HG03575 (cell line): ENCODE results near the gene KRTAP19-5.
"Not testable (repeated sequence)": the region's sequence is repeated elsewhere in the genome, so short reads cannot be mapped to it uniquely, and the experiment has no call there.

Experiments
- ATAC-seq: cut with Tn5 transposase; IDR thresholded peaks from one replicate; pipeline ENCODE4 v1.9.1; 2021; ENCODE audit not compliant: unreplicated experiment, insufficient number of reproducible peaks, low FRiP score; ENCODE audit errors: extremely low read depth

The KRTAP19-5 gene

DNA sequence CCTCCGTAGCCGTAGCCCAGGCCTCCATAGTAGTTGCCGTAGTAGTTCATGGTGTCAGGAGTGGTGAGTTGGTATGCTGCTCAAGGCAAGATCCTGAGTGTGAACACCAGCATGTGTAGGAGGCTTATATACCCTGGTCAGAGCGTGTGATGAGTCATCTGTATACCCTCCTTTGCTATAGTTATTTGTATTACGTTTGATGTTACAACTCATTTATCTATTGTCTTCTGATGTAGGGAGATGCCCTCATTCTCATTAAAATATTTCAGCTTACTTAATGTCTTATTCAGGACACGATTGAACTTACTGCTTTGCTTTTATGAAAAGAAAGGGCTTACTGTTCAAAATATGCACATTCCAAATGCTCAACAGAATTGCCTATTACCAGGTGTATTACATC, at the start of gene KRTAP19-5:
Gene KRTAP19-5, minus strand, starts transcription at position 101 of the 400 bp plus-strand sequence. Its CDS starts 51 bp downstream, at position 50.
- ATAC-seq: no peak

DNA sequence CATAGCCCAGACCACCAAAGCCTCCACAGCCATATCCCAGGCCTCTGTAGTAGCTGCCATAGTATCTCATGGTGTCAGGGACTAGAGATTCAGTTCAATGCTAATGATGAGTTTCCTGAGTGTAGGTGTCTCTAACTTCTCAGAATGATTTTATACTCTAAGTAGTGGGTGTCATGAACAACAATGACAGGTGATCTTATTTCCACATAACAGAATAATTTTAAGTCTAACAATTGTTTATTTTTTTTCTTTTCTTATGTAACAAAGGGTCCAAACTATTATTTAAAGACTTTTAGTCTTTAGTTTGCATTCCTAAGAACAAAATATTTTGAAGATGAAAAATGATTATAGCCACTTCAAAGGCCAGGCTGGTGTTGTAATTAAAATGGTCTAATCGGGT, 39.8 kb upstream of the KRTAP19-5 start, which contains the start of gene KRTAP19-6:
Gene KRTAP19-6, minus strand, starts transcription at position 101 of the 400 bp plus-strand sequence. Its CDS starts 31 bp downstream, at position 70.
- ATAC-seq: no peak

DNA sequence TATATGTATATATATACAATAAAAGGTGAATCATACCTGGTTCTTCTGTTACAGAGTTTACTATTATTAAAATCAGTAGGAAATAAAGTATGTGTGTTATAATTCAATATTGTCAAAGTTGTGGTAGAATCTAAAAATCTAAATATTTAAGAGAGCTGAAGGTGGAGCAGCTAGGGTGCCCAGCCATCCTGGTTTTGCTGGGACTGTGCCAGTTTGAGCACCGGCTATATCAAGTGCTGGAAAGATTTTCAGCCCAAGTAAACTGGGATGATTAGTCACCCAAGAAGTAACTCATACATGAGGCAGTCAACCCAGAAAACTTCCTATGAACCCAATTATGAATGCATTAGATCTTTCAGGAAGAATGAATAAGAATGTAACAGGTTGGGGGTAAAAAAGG, 16.9 kb upstream of the KRTAP19-5 start:
- no peak for ATAC-seq

DNA sequence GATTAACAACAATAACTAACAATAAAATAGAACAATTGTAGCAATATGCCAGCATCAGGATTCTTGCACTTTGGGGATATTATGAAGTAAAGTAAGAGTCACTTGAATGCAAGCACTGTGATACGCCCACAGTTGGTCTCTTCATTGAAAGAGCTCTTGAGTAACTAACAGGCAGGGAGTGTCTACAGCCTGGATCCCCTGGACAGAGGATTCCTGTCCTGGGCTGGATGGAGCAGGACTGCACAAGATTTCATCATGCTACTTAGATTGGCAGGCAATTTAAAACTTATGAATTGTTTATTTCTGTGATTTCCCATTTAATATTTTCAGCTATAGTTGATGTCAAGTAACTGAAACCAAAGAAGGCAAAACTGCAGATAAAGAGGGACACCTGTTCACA, 13.7 kb upstream of the KRTAP19-5 start:
- no peak for ATAC-seq

DNA sequence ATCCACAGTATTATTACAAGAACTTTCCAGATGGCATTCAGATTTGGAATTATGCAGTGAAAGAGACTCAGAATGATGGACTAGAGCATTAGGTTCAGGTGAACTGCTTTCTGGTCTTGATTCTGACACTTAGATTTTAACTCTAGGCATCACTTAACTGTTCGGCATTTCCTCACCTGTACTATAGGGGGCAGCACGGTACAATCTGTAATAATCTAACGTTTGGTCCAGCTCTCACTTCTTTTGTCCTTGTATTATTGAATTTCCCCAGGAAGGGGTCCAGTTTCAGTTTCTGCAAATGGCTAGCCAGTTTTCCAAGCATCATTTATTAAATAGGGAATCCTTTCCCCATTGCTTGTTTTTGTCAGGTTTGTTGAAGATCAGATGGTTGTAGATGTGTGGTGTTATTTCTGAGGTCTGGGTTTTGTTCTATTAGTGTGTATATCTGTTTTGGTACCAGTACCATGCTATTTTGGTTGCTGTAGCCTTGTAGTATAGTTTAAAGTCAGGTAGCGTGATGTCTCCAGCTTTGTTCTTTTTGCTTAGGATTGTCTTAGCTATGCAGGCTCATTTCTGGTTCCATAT, 3.8 kb upstream of the KRTAP19-5 start:
- not testable (repeated sequence) for ATAC-seq

- no peak for ATAC-seq
These were observed 4.9 kb downstream of the KRTAP19-5 start, which contains the start of gene KRTAP19-4 for GRCh38 chr21:30497065-30497464. TSS of gene KRTAP19-4 (minus strand) at chr21:30497165. CDS start at chr21:30497110, 55 bp downstream.

DNA sequence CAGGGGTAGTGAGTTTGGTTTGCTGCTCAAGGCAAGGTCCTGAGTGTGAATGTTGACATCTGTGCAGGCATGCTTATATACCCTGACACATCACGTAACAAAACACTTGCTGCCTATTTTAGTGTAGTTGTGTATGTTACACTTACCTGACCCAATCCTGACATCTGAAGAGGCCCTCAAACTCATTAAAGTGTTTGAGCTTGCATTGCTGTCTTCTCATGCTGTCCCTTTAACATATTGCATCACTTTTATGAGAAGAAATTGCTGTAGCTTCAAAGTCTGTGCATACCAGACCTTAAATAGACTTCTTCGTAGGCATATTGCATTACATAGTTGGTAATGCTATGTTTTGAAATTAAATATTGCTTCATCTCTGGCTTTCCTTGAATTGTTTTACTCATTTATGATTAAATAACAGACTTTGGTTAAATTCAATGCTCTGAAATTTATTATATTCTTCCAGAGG, 9.9 kb downstream of the KRTAP19-5 start, which contains the start of gene KRTAP19-3:
Gene KRTAP19-3, minus strand, starts transcription at position 51 of the 466 bp plus-strand sequence. CDS start 56 bp downstream, outside the sequence.
- ATAC-seq: no peak

- no peak for ATAC-seq
These were observed 14.6 kb downstream of the KRTAP19-5 start, which contains the start of gene KRTAP19-2 for GRCh38 chr21:30487336-30487735. TSS of gene KRTAP19-2 (minus strand) at chr21:30487436. CDS start at chr21:30487348, 88 bp downstream.

- no peak for ATAC-seq
These were observed 15.8 kb downstream of the KRTAP19-5 start for GRCh38 chr21:30486180-30486579.

- no peak for ATAC-seq
These were observed 19.8 kb downstream of the KRTAP19-5 start for GRCh38 chr21:30482130-30482529.

DNA sequence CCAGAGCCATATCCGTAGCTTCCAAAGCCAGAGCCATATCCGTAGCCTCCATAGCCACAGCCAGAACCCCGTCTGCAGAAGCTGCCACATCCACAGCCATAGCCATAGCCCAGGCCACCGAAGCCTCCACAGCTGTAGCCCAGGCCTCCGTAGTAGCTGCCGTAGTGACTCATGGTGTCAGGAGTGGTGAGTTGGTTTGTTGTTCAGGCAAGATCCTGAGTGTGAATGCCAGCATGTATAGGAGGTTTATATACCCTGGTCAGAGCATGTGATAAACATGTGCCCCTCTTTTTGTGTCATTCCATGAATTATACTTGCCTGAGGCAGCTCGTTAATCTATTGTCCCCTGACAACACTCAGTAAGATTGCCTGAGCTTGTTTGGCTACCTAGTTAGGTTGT, 21.8 kb downstream of the KRTAP19-5 start, which contains the start of gene KRTAP19-1:
Gene KRTAP19-1, minus strand, starts transcription at position 223 of the 400 bp plus-strand sequence. Its CDS starts 50 bp downstream, at position 173.
- ATAC-seq: no peak

DNA sequence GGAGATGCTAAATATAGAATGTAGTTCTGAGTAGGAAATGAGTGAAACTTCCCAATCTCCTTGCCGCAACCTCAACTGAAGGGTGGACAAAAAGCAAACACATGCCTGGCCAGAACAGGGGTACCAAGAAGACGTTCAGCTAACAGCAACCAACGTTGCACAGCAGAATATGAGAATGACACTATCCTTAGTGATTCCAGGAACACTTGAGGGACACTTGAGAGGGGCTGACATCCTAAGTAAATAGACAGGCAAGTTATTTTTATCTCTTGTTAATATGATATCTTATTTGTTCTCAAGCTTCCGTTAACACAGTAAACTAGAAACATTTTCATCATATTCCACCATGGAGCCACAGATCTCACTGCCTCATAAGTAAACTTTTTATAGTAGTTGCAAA, 22.7 kb downstream of the KRTAP19-5 start:
- ATAC-seq: no peak

DNA sequence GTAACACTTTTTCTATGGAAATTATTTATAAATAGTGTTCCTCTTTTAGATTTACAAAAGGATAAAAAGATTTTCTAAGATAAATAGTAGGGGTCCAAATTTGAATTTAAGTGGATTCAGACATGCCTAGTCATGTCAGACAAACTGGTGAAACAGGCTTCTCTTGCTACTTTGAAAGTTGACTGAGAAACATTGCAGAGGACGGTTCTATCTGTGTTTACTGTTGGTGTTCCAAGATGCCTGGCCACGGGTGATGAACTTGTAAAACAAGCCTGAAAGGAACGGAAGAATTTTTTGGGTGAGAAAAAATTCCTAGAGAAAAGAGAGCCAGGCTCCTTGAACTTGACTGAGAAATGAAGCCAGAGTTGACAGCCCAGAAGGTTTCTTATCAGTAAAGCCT, 23.9 kb downstream of the KRTAP19-5 start:
- ATAC-seq: no peak

DNA sequence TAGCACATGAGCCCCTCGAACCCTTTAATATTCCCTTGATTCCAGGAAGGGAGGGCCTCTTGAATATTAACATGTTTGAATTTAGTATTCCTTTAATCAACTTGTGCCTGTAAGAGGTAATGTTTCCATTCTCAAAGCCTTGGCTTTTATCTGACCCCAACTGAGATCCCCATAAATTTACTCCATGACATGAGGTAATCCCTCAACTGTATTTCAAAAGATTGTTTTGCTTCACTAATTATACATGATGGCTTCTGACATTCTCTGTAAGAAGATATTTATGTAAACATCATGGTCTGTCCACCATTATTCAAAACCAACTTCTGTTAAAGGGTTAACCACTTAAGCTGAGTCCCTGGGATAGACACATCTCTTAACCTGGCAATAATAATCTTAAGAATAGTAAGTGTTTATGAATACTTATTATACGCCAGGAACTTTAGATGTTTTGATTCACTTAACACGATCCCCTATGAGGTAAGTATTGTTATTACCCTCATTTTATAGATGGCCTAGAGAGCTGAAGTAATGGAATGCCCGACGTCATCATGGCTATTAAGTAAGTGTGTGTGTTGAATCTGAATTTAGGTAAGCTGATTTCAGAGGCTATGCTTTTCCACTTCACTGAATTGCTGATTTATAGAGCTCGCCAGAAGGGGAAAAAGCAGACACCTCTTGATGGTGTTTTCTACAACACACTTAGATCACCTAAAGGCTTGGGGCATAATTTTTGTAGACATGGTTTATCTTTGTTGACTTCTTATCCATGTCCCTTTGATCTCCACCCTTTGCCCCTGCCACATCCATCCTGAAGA, 32.8 kb downstream of the KRTAP19-5 start:
- no peak for ATAC-seq

DNA sequence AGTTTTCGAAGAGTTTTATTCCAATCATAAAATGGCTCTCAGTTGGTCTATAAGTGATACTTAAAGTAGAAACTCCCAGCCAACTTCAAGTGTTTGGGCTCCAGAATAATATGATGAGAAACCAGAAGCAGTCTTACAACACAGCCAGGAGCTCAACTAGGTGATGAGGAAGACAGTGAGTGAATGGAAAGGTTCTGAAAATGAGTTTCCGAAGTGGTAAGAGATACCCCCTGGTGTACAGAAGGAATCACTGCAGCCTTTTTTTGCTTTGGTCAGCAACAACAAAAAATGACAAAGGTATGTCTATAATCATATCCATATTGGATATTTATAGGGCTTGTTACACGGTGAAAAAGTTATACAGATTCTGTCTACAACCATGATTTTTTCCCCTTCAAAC, 38.2 kb downstream of the KRTAP19-5 start:
- no peak for ATAC-seq
